Measurements from ENCODE around the gene CTDP1. TPM values are rescaled to one million over a fixed set of nuclear protein-coding genes. Genes with fewer than 3 reads are reported as not detected.
"Not testable (repeated sequence)": the region's sequence is repeated elsewhere in the genome, so short reads cannot be mapped to it uniquely, and the experiment has no call there.

Gene CTDP1
- total RNA-seq, 2 experiments from 2014 or later: 69.0 to 79.6 TPM

- no peak for DNase-seq
- no peaks in the 10 kb centered on the region for H3K4me1 Mint-ChIP-seq (ENCODE audit: low read depth)
- no peak overlapping the region for H3K27ac ChIP-seq (ENCODE audit: low read depth in 1 of 2, low read length in 2 of 2)
- CTCF ChIA-PET: no interaction called here
- H3K36me3 ChIP-seq (ENCODE audit: insufficient read depth, low read length): peaks cover 79% of the 10 kb centered on the region
- H3K4me1 ChIP-seq (ENCODE audit: insufficient read depth, low read length): no peaks in the 10 kb centered on the region
- H3K4me3 Mint-ChIP-seq: no peak overlapping the region
- H3K9me3 ChIP-seq (ENCODE audit: control insufficient read depth in 1 of 2, insufficient read depth in 1 of 2, low read length in 2 of 2): peaks cover 22 to 58% of the 10 kb centered on the region in 2 experiments
- H3K9me3 Mint-ChIP-seq: no peaks in the 10 kb centered on the region
- H3K27me3 ChIP-seq (ENCODE audit: control insufficient read depth in 1 of 2, insufficient read depth in 2 of 2, low read length in 2 of 2): no peaks in the 10 kb centered on the region
- POLR2A ChIA-PET: no interaction called here
- no peaks in the 10 kb centered on the region for H3K27me3 Mint-ChIP-seq
- no peak for ATAC-seq (ENCODE audit: poor library complexity)
- intact Hi-C loops (cut with DNase I, micrococcal nuclease): no loop called here
- H3K27ac Mint-ChIP-seq: no peak overlapping the region
- H3K36me3 Mint-ChIP-seq (ENCODE audit: low read depth): peaks cover 93% of the 10 kb centered on the region
- H3K4me3 ChIP-seq (ENCODE audit: low read length): no peak overlapping the region
- TF ChIP-seq CTCF (IDR thresholded peaks at IDR 0.05): no peak
Measured at GRCh38 chr18:79728931-79729586, 49.5 kb downstream of the CTDP1 start.

GRCh38 chr18:79729611-79730010, 50.0 kb downstream of the CTDP1 start:
- H3K9me3 Mint-ChIP-seq: no peaks in the 10 kb centered on the region
- DNase-seq (no peak), ATAC-seq (ENCODE audit: poor library complexity) (no peak)
- H3K36me3 ChIP-seq (ENCODE audit: insufficient read depth, low read length): peaks cover 80% of the 10 kb centered on the region
- H3K27me3 ChIP-seq (ENCODE audit: control insufficient read depth in 1 of 2, insufficient read depth in 2 of 2, low read length in 2 of 2): no peaks in the 10 kb centered on the region
- no peak overlapping the region for H3K4me3 ChIP-seq (ENCODE audit: low read length)
- H3K4me1 ChIP-seq (ENCODE audit: insufficient read depth, low read length): no peaks in the 10 kb centered on the region
- ChIA-PET CTCF (no interaction called here), POLR2A (no interaction called here)
- no peak overlapping the region for H3K4me3 Mint-ChIP-seq
- TF ChIP-seq CTCF (IDR thresholded peaks at IDR 0.05): no peak
- no peak overlapping the region for H3K27ac ChIP-seq (ENCODE audit: low read depth in 1 of 2, low read length in 2 of 2)
- H3K36me3 Mint-ChIP-seq (ENCODE audit: low read depth): peaks cover 93% of the 10 kb centered on the region
- H3K27ac Mint-ChIP-seq: no peak overlapping the region
- no peaks in the 10 kb centered on the region for H3K27me3 Mint-ChIP-seq
- H3K9me3 ChIP-seq (ENCODE audit: control insufficient read depth in 1 of 2, insufficient read depth in 1 of 2, low read length in 2 of 2): peaks cover 22 to 59% of the 10 kb centered on the region in 2 experiments
- intact Hi-C loops (cut with DNase I, micrococcal nuclease): no loop called here
- H3K4me1 Mint-ChIP-seq (ENCODE audit: low read depth): no peaks in the 10 kb centered on the region

- no peaks in the 10 kb centered on the region for H3K4me1 Mint-ChIP-seq (ENCODE audit: low read depth)
- H3K27ac Mint-ChIP-seq: no peak overlapping the region
- intact Hi-C loops (cut with DNase I, micrococcal nuclease): no loop called here
- DNase-seq: no peak
- H3K9me3 Mint-ChIP-seq: no peaks in the 10 kb centered on the region
- Histone ChIP-seq H3K4me1 (ENCODE audit: insufficient read depth, low read length) (no peaks in the 10 kb centered on the region), H3K36me3 (ENCODE audit: insufficient read depth, low read length) (peaks cover 81% of the 10 kb centered on the region), H3K4me3 (ENCODE audit: low read length) (no peak overlapping the region), H3K27ac (ENCODE audit: low read depth in 1 of 2, low read length in 2 of 2) (no peak overlapping the region), H3K27me3 (ENCODE audit: control insufficient read depth in 1 of 2, insufficient read depth in 2 of 2, low read length in 2 of 2) (no peaks in the 10 kb centered on the region), H3K9me3 (ENCODE audit: control insufficient read depth in 1 of 2, insufficient read depth in 1 of 2, low read length in 2 of 2) (peaks cover 22 to 64% of the 10 kb centered on the region in 2 experiments)
- POLR2A ChIA-PET: no interaction called here
- no peak for ATAC-seq (ENCODE audit: poor library complexity)
- CTCF ChIA-PET: no interaction called here
- TF ChIP-seq CTCF (IDR thresholded peaks at IDR 0.05): no peak
- H3K36me3 Mint-ChIP-seq (ENCODE audit: low read depth): peaks cover 90% of the 10 kb centered on the region
- H3K27me3 Mint-ChIP-seq: no peaks in the 10 kb centered on the region
- H3K4me3 Mint-ChIP-seq: no peak overlapping the region
Measured at GRCh38 chr18:79730804-79731203, 51.2 kb downstream of the CTDP1 start.

GRCh38 chr18:79731881-79732720, 52.5 kb downstream of the CTDP1 start:
- POLR2A ChIA-PET; intact Hi-C loops (cut with DNase I, micrococcal nuclease); CTCF ChIA-PET; H3K27ac ChIP-seq (ENCODE audit: low read depth in 1 of 2, low read length in 2 of 2); DNase-seq; H3K27me3 ChIP-seq (ENCODE audit: control insufficient read depth in 1 of 2, insufficient read depth in 2 of 2, low read length in 2 of 2); H3K4me3 ChIP-seq (ENCODE audit: low read length); ATAC-seq (ENCODE audit: poor library complexity); H3K9me3 Mint-ChIP-seq; H3K4me1 ChIP-seq (ENCODE audit: insufficient read depth, low read length); H3K4me3 Mint-ChIP-seq; H3K27ac Mint-ChIP-seq; H3K4me1 Mint-ChIP-seq (ENCODE audit: low read depth); H3K27me3 Mint-ChIP-seq: not testable (repeated sequence)
- Histone ChIP-seq H3K36me3 (ENCODE audit: insufficient read depth, low read length) (peaks cover 88% of the 10 kb centered on the region), H3K9me3 (ENCODE audit: control insufficient read depth in 1 of 2, insufficient read depth in 1 of 2, low read length in 2 of 2) (peaks cover 22 to 68% of the 10 kb centered on the region in 2 experiments)
- H3K36me3 Mint-ChIP-seq (ENCODE audit: low read depth): peaks cover 90% of the 10 kb centered on the region
